Measurements from ENCODE around the gene PLPPR1. TPM values are rescaled to one million over a fixed set of nuclear protein-coding genes. Genes with fewer than 3 reads are reported as not detected.

Gene PLPPR1
- polyA plus RNA-seq, 3 donors = not detected

- no peak overlapping the region for H3K9ac ChIP-seq (ENCODE audit: insufficient read depth, low read length, poor library complexity, severe bottlenecking)
- H3K27me3 ChIP-seq (ENCODE audit: control insufficient read depth in 2 of 2, insufficient read depth in 2 of 2, low read length in 2 of 2) = no peaks in the 10 kb centered on the region
- H2AFZ ChIP-seq (ENCODE audit: insufficient read depth, low read depth, low read length, poor library complexity, severe bottlenecking) = no peak overlapping the region
- intact Hi-C loops (cut with micrococcal nuclease) = no loop called here
- TF ChIP-seq CTCF (IDR thresholded peaks at IDR 0.05) = no peak
- Mint-ChIP-seq H3K36me3 (no peaks in the 10 kb centered on the region), H3K27me3 (ENCODE audit: low read depth in 3 of 3) (peaks cover 0 to 3% (median 0%) of the 10 kb centered on the region in 3 donors), H3K9me3 (no peaks in the 10 kb centered on the region), H3K4me3 (no peak overlapping the region), H3K27ac (no peak overlapping the region), H3K4me1 (no peaks in the 10 kb centered on the region)
- no peak overlapping the region for H3K4me3 ChIP-seq (replicated peaks in 1 of 3; ENCODE audit: low read depth in 2 of 3, low read length in 3 of 3)
- no peaks in the 10 kb centered on the region for H4K20me1 ChIP-seq (ENCODE audit: insufficient read depth, low read length)
- H3K4me2 ChIP-seq (replicated peaks; ENCODE audit: extremely low read depth, low read length, poor library complexity, severe bottlenecking) = no peak overlapping the region
- no peaks in the 10 kb centered on the region for H3K4me1 ChIP-seq (ENCODE audit: control insufficient read depth in 1 of 2, insufficient read depth in 2 of 2, low read length in 2 of 2)
- no peaks in the 10 kb centered on the region for H3K9me3 ChIP-seq (replicated peaks in 1 of 2; ENCODE audit: control insufficient read depth in 1 of 2, insufficient read depth in 1 of 2, low read length in 2 of 2)
- H3K36me3 ChIP-seq (replicated peaks in 1 of 2; ENCODE audit: control insufficient read depth in 1 of 2, insufficient read depth in 2 of 2, low read length in 2 of 2) = no peaks in the 10 kb centered on the region
- no peaks in the 10 kb centered on the region for H3K79me2 ChIP-seq (ENCODE audit: insufficient read depth, low read length)
- no peak overlapping the region for H3K27ac ChIP-seq (ENCODE audit: low read depth in 1 of 2, low read length in 2 of 2)
- no peak for DNase-seq
Measured at GRCh38 chr9:101220341-101220740, 191.8 kb downstream of the PLPPR1 start.

GRCh38 chr9:101225271-101225670 lies 196.7 kb downstream of the PLPPR1 start:
- H3K4me2 ChIP-seq (replicated peaks; ENCODE audit: extremely low read depth, low read length, poor library complexity, severe bottlenecking) = no peak overlapping the region
- H4K20me1 ChIP-seq (ENCODE audit: insufficient read depth, low read length) = no peaks in the 10 kb centered on the region
- TF ChIP-seq CTCF (IDR thresholded peaks at IDR 0.05) = no peak
- no peak overlapping the region for H2AFZ ChIP-seq (ENCODE audit: insufficient read depth, low read depth, low read length, poor library complexity, severe bottlenecking)
- no peaks in the 10 kb centered on the region for H3K79me2 ChIP-seq (ENCODE audit: insufficient read depth, low read length)
- WGBS (ENCODE audit: insufficient coverage) = 100% methylated on average over 2 of the region's 4 CpGs
- no peak overlapping the region for H3K27ac ChIP-seq (ENCODE audit: low read depth in 1 of 2, low read length in 2 of 2)
- H3K9me3 Mint-ChIP-seq = peaks cover 0 to 6% (median 2%) of the 10 kb centered on the region in 7 donors
- no peaks in the 10 kb centered on the region for H3K27me3 ChIP-seq (ENCODE audit: control insufficient read depth in 2 of 2, insufficient read depth in 2 of 2, low read length in 2 of 2)
- no peak overlapping the region for H3K4me3 Mint-ChIP-seq
- intact Hi-C loops (cut with micrococcal nuclease) = no loop called here
- H3K36me3 Mint-ChIP-seq = no peaks in the 10 kb centered on the region
- H3K27me3 Mint-ChIP-seq (ENCODE audit: low read depth in 3 of 3) = no peaks in the 10 kb centered on the region
- no peak overlapping the region for H3K9ac ChIP-seq (ENCODE audit: insufficient read depth, low read length, poor library complexity, severe bottlenecking)
- H3K27ac Mint-ChIP-seq = no peak overlapping the region
- no peaks in the 10 kb centered on the region for H3K9me3 ChIP-seq (replicated peaks in 1 of 2; ENCODE audit: control insufficient read depth in 1 of 2, insufficient read depth in 1 of 2, low read length in 2 of 2)
- H3K4me1 Mint-ChIP-seq = no peaks in the 10 kb centered on the region
- H3K4me1 ChIP-seq (ENCODE audit: control insufficient read depth in 1 of 2, insufficient read depth in 2 of 2, low read length in 2 of 2) = no peaks in the 10 kb centered on the region
- H3K4me3 ChIP-seq (replicated peaks in 1 of 3; ENCODE audit: low read depth in 2 of 3, low read length in 3 of 3) = no peak overlapping the region
- H3K36me3 ChIP-seq (replicated peaks in 1 of 2; ENCODE audit: control insufficient read depth in 1 of 2, insufficient read depth in 2 of 2, low read length in 2 of 2) = no peaks in the 10 kb centered on the region
- DNase-seq = no peak

Data from CD14-positive monocyte (primary cell).